ENCODE results near the gene RHOF. TPM values are rescaled to one million over a fixed set of nuclear protein-coding genes. Genes with fewer than 3 reads are reported as not detected.

The RHOF gene
- total and polyA plus RNA-seq, 12 donors, result 4.1 to 49.5 (median 21.8) TPM

GRCh38 chr12:121733849-121734248, 59.6 kb downstream of the RHOF start:
- Histone ChIP-seq H3K27ac (no peak overlapping the region), H3K36me3 (replicated peaks in 1 of 2) (no peaks in the 10 kb centered on the region), H3K4me1 (replicated peaks in 1 of 2) (no peaks in the 10 kb centered on the region), H3K27me3 (no peaks in the 10 kb centered on the region), H3K9me3 (replicated peaks in 1 of 3) (no peaks in the 10 kb centered on the region), H3K4me3 (no peak overlapping the region)
- intact Hi-C loops (cut with DNase I), result no loop called here
- 82 to 91% (median 91%) methylated on average over 8 of the region's 8 CpGs for WGBS, 4 donors
- TF ChIP-seq POLR2A (IDR thresholded peaks at IDR 0.05), result no peak
- no peak for TF ChIP-seq CTCF (IDR thresholded peaks at IDR 0.05)
- DNase-seq, result no peak

GRCh38 chr12:121731473-121731872, 62.0 kb downstream of the RHOF start:
- Histone ChIP-seq H3K4me1 (replicated peaks in 1 of 2) (no peaks in the 10 kb centered on the region), H3K4me3 (no peak overlapping the region), H3K27ac (no peak overlapping the region), H3K27me3 (no peaks in the 10 kb centered on the region), H3K9me3 (replicated peaks in 1 of 3) (no peaks in the 10 kb centered on the region), H3K36me3 (replicated peaks in 1 of 2) (no peaks in the 10 kb centered on the region)
- TF ChIP-seq POLR2A (IDR thresholded peaks at IDR 0.05), result no peak
- TF ChIP-seq CTCF (IDR thresholded peaks at IDR 0.05), result no peak
- 93 to 98% (median 95%) methylated on average over 7 of the region's 7 CpGs for WGBS, 4 donors
- no peak for DNase-seq
- intact Hi-C loops (cut with DNase I), result no loop called here

GRCh38 chr12:121729021-121729420, 64.5 kb downstream of the RHOF start:
- no peaks in the 10 kb centered on the region for H3K27me3 ChIP-seq
- DNase-seq, result no peak
- no peak overlapping the region for H3K4me3 ChIP-seq
- H3K9me3 ChIP-seq (replicated peaks in 1 of 3), result no peaks in the 10 kb centered on the region
- no peak overlapping the region for H3K27ac ChIP-seq
- H3K4me1 ChIP-seq (replicated peaks in 1 of 2), result no peaks in the 10 kb centered on the region
- H3K36me3 ChIP-seq (replicated peaks in 1 of 2), result no peaks in the 10 kb centered on the region
- no peak for TF ChIP-seq CTCF (IDR thresholded peaks at IDR 0.05)
- TF ChIP-seq POLR2A (IDR thresholded peaks at IDR 0.05), result no peak
- 64 to 73% (median 67%) methylated on average over 3 to 6 of the region's 6 CpGs for WGBS, 4 donors
- intact Hi-C loops (cut with DNase I), result no loop called here

Other genes starting within 250 kb of the RHOF start
- gene KDM2B, start 212.7 kb downstream of the RHOF start, total RNA-seq, result 10 to 100 TPM in 7 of 9 donors, 1 to 10 TPM in 2; 6.8 to 40.6 (median 17.3) TPM
- gene KDM2B, start 212.7 kb downstream of the RHOF start, polyA plus RNA-seq, result 10 to 100 TPM in 2 of 3 donors, 1 to 10 TPM in 1; 5.0 to 19.7 (median 10.2) TPM
- 10 to 100 TPM in 5 of 9 donors, 1 to 10 TPM in 4; 4.7 to 16.1 (median 10.2) TPM for gene ORAI1, start 167.2 kb downstream of the RHOF start, total RNA-seq
- gene ORAI1, start 167.2 kb downstream of the RHOF start, polyA plus RNA-seq, result 1 to 10 TPM; 1.9 to 4.1 (median 2.9) TPM
- gene MORN3, start 124.0 kb downstream of the RHOF start, total RNA-seq, result under 1 TPM in 4 of 9 donors, not detected in 5; 0.22 to 0.41 (median 0.27) TPM
- under 1 TPM; 0.05 to 0.32 (median 0.24) TPM for gene MORN3, start 124.0 kb downstream of the RHOF start, polyA plus RNA-seq
- 10 to 100 TPM in 3 of 9 donors, 1 to 10 TPM in 6; 4.6 to 18.6 (median 7.5) TPM for gene TMEM120B, start 80.9 kb downstream of the RHOF start, total RNA-seq
- gene TMEM120B, start 80.9 kb downstream of the RHOF start, polyA plus RNA-seq, result 10 to 100 TPM in 2 of 3 donors, 1 to 10 TPM in 1; 7.7 to 19.7 (median 11.7) TPM
- 10 to 100 TPM in 7 of 9 donors, 1 to 10 TPM in 2; 2.1 to 25.9 (median 12.1) TPM for gene SETD1B, start 10.3 kb upstream of the RHOF start, total RNA-seq
- gene SETD1B, start 10.3 kb upstream of the RHOF start, polyA plus RNA-seq, result 10 to 100 TPM in 1 of 3 donors, 1 to 10 TPM in 2; 5.0 to 27.3 (median 9.0) TPM
- 10 to 100 TPM in 2 of 9 donors, 1 to 10 TPM in 7; 1.6 to 13.0 (median 3.6) TPM for gene HPD, start 65.2 kb upstream of the RHOF start, total RNA-seq
- 1 to 10 TPM; 3.4 to 7.9 (median 4.4) TPM for gene HPD, start 65.2 kb upstream of the RHOF start, polyA plus RNA-seq
- 100 to 1,000 TPM in 1 of 9 donors, 10 to 100 TPM in 8; 45.3 to 145 (median 58.4) TPM for gene PSMD9, start 95.1 kb upstream of the RHOF start, total RNA-seq
- gene PSMD9, start 95.1 kb upstream of the RHOF start, polyA plus RNA-seq, result 10 to 100 TPM; 31.4 to 32.7 (median 31.5) TPM
- gene CFAP251, start 124.9 kb upstream of the RHOF start, total RNA-seq, result 1 to 10 TPM in 8 of 9 donors, under 1 TPM in 1; 0.30 to 9.0 (median 2.8) TPM
- gene CFAP251, start 124.9 kb upstream of the RHOF start, polyA plus RNA-seq, result 10 to 100 TPM in 1 of 3 donors, 1 to 10 TPM in 1, under 1 TPM in 1; 0.92 to 11.6 (median 2.7) TPM
- 10 to 100 TPM in 1 of 9 donors, 1 to 10 TPM in 8; 3.9 to 11.5 (median 5.2) TPM for gene BCL7A, start 228.2 kb upstream of the RHOF start, total RNA-seq
- 1 to 10 TPM; 1.6 to 4.6 (median 2.3) TPM for gene BCL7A, start 228.2 kb upstream of the RHOF start, polyA plus RNA-seq

All from adrenal gland (tissue), 12 donors.